HG02763 (cell line): ENCODE data around the gene TRPV5.

ENCODE experiments used
- ATAC-seq: cut with Tn5 transposase; IDR thresholded peaks from one replicate; pipeline ENCODE4 v1.9.1; 2021; ENCODE audit warnings: mild to moderate bottlenecking, moderate library complexity; ENCODE audit not compliant: unreplicated experiment

TRPV5 gene

GRCh38 chr7:142910481-142910880 lies 23.1 kb downstream of the TRPV5 start:
- ATAC-seq = no peak

- ATAC-seq = no peak
Measured at GRCh38 chr7:142910031-142910433, 23.5 kb downstream of the TRPV5 start.

GRCh38 chr7:142908921-142909890 lies 24.3 kb downstream of the TRPV5 start:
- no peak for ATAC-seq

- ATAC-seq = no peak
Measured at GRCh38 chr7:142908290-142908689, 25.3 kb downstream of the TRPV5 start.

GRCh38 chr7:142906643-142907042 lies 26.9 kb downstream of the TRPV5 start:
- ATAC-seq = no peak

GRCh38 chr7:142905759-142906158 lies 27.8 kb downstream of the TRPV5 start:
- no peak for ATAC-seq

GRCh38 chr7:142904128-142904527 lies 29.4 kb downstream of the TRPV5 start:
- ATAC-seq = no peak

- ATAC-seq = no peak
Measured at GRCh38 chr7:142901426-142902259, 31.9 kb downstream of the TRPV5 start.

GRCh38 chr7:142899661-142900060 lies 33.9 kb downstream of the TRPV5 start:
- ATAC-seq = no peak

- no peak for ATAC-seq
Measured at GRCh38 chr7:142898377-142899170, 35.0 kb downstream of the TRPV5 start.

GRCh38 chr7:142897691-142898090 lies 35.9 kb downstream of the TRPV5 start:
- no peak for ATAC-seq

GRCh38 chr7:142896741-142897379 lies 36.7 kb downstream of the TRPV5 start:
- no peak for ATAC-seq

- ATAC-seq = no peak
Measured at GRCh38 chr7:142896151-142896550, 37.4 kb downstream of the TRPV5 start.

GRCh38 chr7:142894985-142895593 lies 38.5 kb downstream of the TRPV5 start:
- ATAC-seq = no peak

- ATAC-seq = no peak
Measured at GRCh38 chr7:142894112-142894984, 39.2 kb downstream of the TRPV5 start.

- ATAC-seq = no peak
Measured at GRCh38 chr7:142892951-142893350, 40.6 kb downstream of the TRPV5 start.

GRCh38 chr7:142891490-142892082 lies 42.0 kb downstream of the TRPV5 start:
- no peak for ATAC-seq

GRCh38 chr7:142890874-142891485 lies 42.6 kb downstream of the TRPV5 start:
- ATAC-seq = no peak
